ENCODE results near the gene TM4SF20. TPM values are rescaled to one million over a fixed set of nuclear protein-coding genes. Genes with fewer than 3 reads are reported as not detected.
"Not testable (repeated sequence)": the region's sequence is repeated elsewhere in the genome, so short reads cannot be mapped to it uniquely, and the experiment has no call there.

The TM4SF20 gene
- total and polyA plus RNA-seq, 4 donors: 0.09 TPM; not detected in 3

- no peaks in the 10 kb centered on the region for H3K4me1 ChIP-seq (ENCODE audit: control insufficient read depth in 5 of 5, insufficient read depth in 5 of 5, low read length in 5 of 5)
Measured at GRCh38 chr2:227368574-227368973, 10.5 kb downstream of the TM4SF20 start.

GRCh38 chr2:227367427-227367795 lies 11.7 kb downstream of the TM4SF20 start:
- H3K27me3 ChIP-seq (ENCODE audit: control insufficient read depth in 3 of 3, insufficient read depth in 3 of 3, low read length in 2 of 3): no peaks in the 10 kb centered on the region
- H3K36me3 ChIP-seq (ENCODE audit: control insufficient read depth in 4 of 4, insufficient read depth in 4 of 4, low read length in 4 of 4): no peaks in the 10 kb centered on the region
- H3K27ac ChIP-seq (ENCODE audit: low read depth in 1 of 2, low read length in 1 of 2): no peak overlapping the region
- DNase-seq: no peak
- no peaks in the 10 kb centered on the region for H3K4me1 ChIP-seq (ENCODE audit: control insufficient read depth in 5 of 5, insufficient read depth in 5 of 5, low read length in 5 of 5)
- 67 to 75% methylated on average over 3 of the region's 3 CpGs for WGBS, 2 donors
- no peak overlapping the region for H3K4me3 ChIP-seq
- TF ChIP-seq CTCF (IDR thresholded peaks at IDR 0.05; ENCODE audit: control extremely low read depth, extremely low read depth): no peak
- no peak for ATAC-seq (ENCODE audit: insufficient read depth, low FRiP score)
- no peak overlapping the region for H3K9ac ChIP-seq (ENCODE audit: insufficient read depth in 1 of 2, low read length in 2 of 2)
- no peaks in the 10 kb centered on the region for H3K9me3 ChIP-seq (ENCODE audit: control insufficient read depth in 4 of 4, insufficient read depth in 3 of 4, low read length in 3 of 4)

More at GRCh38 chr2:227368574-227368973, 10.5 kb downstream of the TM4SF20 start:
- Histone ChIP-seq H3K9me3 (ENCODE audit: control insufficient read depth in 4 of 4, insufficient read depth in 3 of 4, low read length in 3 of 4) (no peaks in the 10 kb centered on the region), H3K9ac (ENCODE audit: insufficient read depth in 1 of 2, low read length in 2 of 2) (no peak overlapping the region), H3K27me3 (ENCODE audit: control insufficient read depth in 3 of 3, insufficient read depth in 3 of 3, low read length in 2 of 3) (no peaks in the 10 kb centered on the region), H3K36me3 (ENCODE audit: control insufficient read depth in 4 of 4, insufficient read depth in 4 of 4, low read length in 4 of 4) (no peaks in the 10 kb centered on the region), H3K27ac (ENCODE audit: low read depth in 1 of 2, low read length in 1 of 2) (no peak overlapping the region), H3K4me3 (no peak overlapping the region)
- no peak for DNase-seq
- no peak for TF ChIP-seq CTCF (IDR thresholded peaks at IDR 0.05; ENCODE audit: control extremely low read depth, extremely low read depth)
- 60 to 78% methylated on average over 5 of the region's 5 CpGs for WGBS, 2 donors
- no peak for ATAC-seq (ENCODE audit: insufficient read depth, low FRiP score)

- Histone ChIP-seq H3K9ac (ENCODE audit: insufficient read depth in 1 of 2, low read length in 2 of 2) (no peak overlapping the region), H3K27ac (ENCODE audit: low read depth in 1 of 2, low read length in 1 of 2) (peak overlapping the region in 1 of 2 donors; percentile 67), H3K4me3 (no peak overlapping the region), H3K36me3 (ENCODE audit: control insufficient read depth in 4 of 4, insufficient read depth in 4 of 4, low read length in 4 of 4) (no peaks in the 10 kb centered on the region), H3K27me3 (ENCODE audit: control insufficient read depth in 3 of 3, insufficient read depth in 3 of 3, low read length in 2 of 3) (no peaks in the 10 kb centered on the region), H3K4me1 (ENCODE audit: control insufficient read depth in 5 of 5, insufficient read depth in 5 of 5, low read length in 5 of 5) (no peaks in the 10 kb centered on the region), H3K9me3 (ENCODE audit: control insufficient read depth in 4 of 4, insufficient read depth in 3 of 4, low read length in 3 of 4) (no peaks in the 10 kb centered on the region)
- DNase-seq (no peak), ATAC-seq (ENCODE audit: insufficient read depth, low FRiP score) (peak; percentile 43)
- TF ChIP-seq CTCF (IDR thresholded peaks at IDR 0.05; ENCODE audit: control extremely low read depth, extremely low read depth): no peak
- WGBS, 2 donors: 37 to 40% methylated on average over 11 of the region's 11 CpGs
Measured at GRCh38 chr2:227366769-227367426, 12.2 kb downstream of the TM4SF20 start.

GRCh38 chr2:227365833-227366232 lies 13.3 kb downstream of the TM4SF20 start:
- ATAC-seq (ENCODE audit: insufficient read depth, low FRiP score) (no peak), DNase-seq (no peak)
- peak overlapping the region in 1 of 2 donors; percentile 32 for H3K9ac ChIP-seq (ENCODE audit: insufficient read depth in 1 of 2, low read length in 2 of 2)
- no peaks in the 10 kb centered on the region for H3K9me3 ChIP-seq (ENCODE audit: control insufficient read depth in 4 of 4, insufficient read depth in 3 of 4, low read length in 3 of 4)
- TF ChIP-seq CTCF (IDR thresholded peaks at IDR 0.05; ENCODE audit: control extremely low read depth, extremely low read depth): no peak
- peaks cover 0 to 7% (median 0%) of the 10 kb centered on the region in 4 donors for H3K36me3 ChIP-seq (ENCODE audit: control insufficient read depth in 4 of 4, insufficient read depth in 4 of 4, low read length in 4 of 4)
- H3K27me3 ChIP-seq (ENCODE audit: control insufficient read depth in 3 of 3, insufficient read depth in 3 of 3, low read length in 2 of 3): no peaks in the 10 kb centered on the region
- H3K27ac ChIP-seq (ENCODE audit: low read depth in 1 of 2, low read length in 1 of 2): no peak overlapping the region
- H3K4me1 ChIP-seq (ENCODE audit: control insufficient read depth in 5 of 5, insufficient read depth in 5 of 5, low read length in 5 of 5): peaks cover 0 to under 1% (median 0%) of the 10 kb centered on the region in 5 donors
- H3K4me3 ChIP-seq: no peak overlapping the region
- 66 to 85% methylated on average over 3 of the region's 3 CpGs for WGBS, 2 donors

- not testable (repeated sequence) for H3K4me3 ChIP-seq; H3K4me1 ChIP-seq (ENCODE audit: control insufficient read depth in 5 of 5, insufficient read depth in 5 of 5, low read length in 5 of 5); H3K27ac ChIP-seq (ENCODE audit: low read depth in 1 of 2, low read length in 1 of 2); H3K9me3 ChIP-seq (ENCODE audit: control insufficient read depth in 4 of 4, insufficient read depth in 3 of 4, low read length in 3 of 4); H3K27me3 ChIP-seq (ENCODE audit: control insufficient read depth in 3 of 3, insufficient read depth in 3 of 3, low read length in 2 of 3); ATAC-seq (ENCODE audit: insufficient read depth, low FRiP score); H3K9ac ChIP-seq (ENCODE audit: insufficient read depth in 1 of 2, low read length in 2 of 2); DNase-seq
- 93 to 99% methylated on average over 11 of the region's 11 CpGs for WGBS, 2 donors
- peaks cover 0 to 13% (median under 1%) of the 10 kb centered on the region in 4 donors for H3K36me3 ChIP-seq (ENCODE audit: control insufficient read depth in 4 of 4, insufficient read depth in 4 of 4, low read length in 4 of 4)
Measured at GRCh38 chr2:227364585-227365263, 14.4 kb downstream of the TM4SF20 start.

All from lung (tissue), 12 donors.